Mesothelial cell of epicardium (in vitro differentiated cells): ENCODE results near the gene ISM1. TPM values are rescaled to one million over a fixed set of nuclear protein-coding genes. Genes with fewer than 3 reads are reported as not detected.

ENCODE experiments used
- DNase-seq, 2 experiments: peaks; one replicate each; pipeline ENCODE4 v3.0.0; 2021; ENCODE audit warnings: low spot score in 2 of 2; ENCODE audit not compliant: unreplicated experiment in 2 of 2
- H3K27ac Mint-ChIP-seq: 2 replicates; pipeline ENCODE4 v1.8.0; 2021; ENCODE audit warnings: mixed read lengths
- H3K27me3 Mint-ChIP-seq: 2 replicates; pipeline ENCODE4 v1.8.0; 2021; ENCODE audit warnings: low read depth, mixed read lengths
- H3K36me3 Mint-ChIP-seq: 2 replicates; pipeline ENCODE4 v1.8.0; 2021; ENCODE audit warnings: mixed read lengths
- H3K4me1 Mint-ChIP-seq: 2 replicates; pipeline ENCODE4 v1.8.0; 2021; ENCODE audit warnings: mixed read lengths
- H3K4me3 Mint-ChIP-seq: 2 replicates; pipeline ENCODE4 v1.8.0; 2021; ENCODE audit warnings: mild to moderate bottlenecking, moderate library complexity, mixed read lengths
- H3K9me3 Mint-ChIP-seq: 2 replicates; pipeline ENCODE4 v1.8.0; 2021; ENCODE audit warnings: mixed read lengths
- total RNA-seq: library from RNA; stranded (reverse); gene quantifications from 3 replicates; pipeline ENCODE4 v1.2.1, GENCODE V29; 2021
- TF ChIP-seq, protein P1 (sequence below): fragments of 200-600 bp; sonication (generic); IDR thresholded peaks from one replicate; pipeline ENCODE4 v1.5.0; 2021; ENCODE audit warnings: antibody characterized with exemption; ENCODE audit not compliant: unreplicated experiment

Gene ISM1
- total RNA-seq, 1 donor from 2014 or later, result 5.6 TPM

DNA sequence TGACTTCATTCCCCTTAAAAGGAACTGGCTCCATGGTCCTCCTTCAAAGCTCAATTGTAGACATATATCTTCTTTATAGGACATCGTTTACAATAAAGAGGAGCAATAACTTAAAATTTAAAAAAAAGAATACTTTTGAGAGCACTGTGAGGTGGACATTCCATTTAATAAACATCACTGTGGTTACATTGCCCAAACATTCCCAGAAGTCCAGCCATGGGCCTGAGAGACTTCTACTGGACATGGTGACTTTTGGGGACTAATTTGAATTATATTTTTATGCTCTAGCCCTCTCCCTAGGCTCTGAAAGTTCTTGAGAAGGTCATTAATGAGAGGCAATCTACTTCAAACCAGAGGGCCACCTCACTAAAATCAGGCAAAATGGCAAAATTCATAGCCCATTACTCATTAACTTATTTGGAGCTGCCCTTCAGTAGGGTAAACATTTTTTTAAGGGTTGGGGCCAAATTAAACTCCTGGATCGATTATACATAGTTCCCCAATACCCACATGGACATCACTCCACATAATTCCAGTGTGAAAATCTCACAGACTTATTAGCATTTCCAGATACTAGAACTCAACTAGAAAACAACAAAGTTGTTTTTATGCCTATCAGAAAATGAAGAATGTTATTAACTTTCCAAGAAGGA is 17.1 kb downstream of the ISM1 start:
- no peak for DNase-seq
- Mint-ChIP-seq H3K36me3 (no peaks in the 10 kb centered on the region), H3K4me1 (no peaks in the 10 kb centered on the region), H3K27me3 (peaks cover 5% of the 10 kb centered on the region), H3K9me3 (no peaks in the 10 kb centered on the region), H3K4me3 (no peak overlapping the region), H3K27ac (no peak overlapping the region)
- TF ChIP-seq, protein P1, sequence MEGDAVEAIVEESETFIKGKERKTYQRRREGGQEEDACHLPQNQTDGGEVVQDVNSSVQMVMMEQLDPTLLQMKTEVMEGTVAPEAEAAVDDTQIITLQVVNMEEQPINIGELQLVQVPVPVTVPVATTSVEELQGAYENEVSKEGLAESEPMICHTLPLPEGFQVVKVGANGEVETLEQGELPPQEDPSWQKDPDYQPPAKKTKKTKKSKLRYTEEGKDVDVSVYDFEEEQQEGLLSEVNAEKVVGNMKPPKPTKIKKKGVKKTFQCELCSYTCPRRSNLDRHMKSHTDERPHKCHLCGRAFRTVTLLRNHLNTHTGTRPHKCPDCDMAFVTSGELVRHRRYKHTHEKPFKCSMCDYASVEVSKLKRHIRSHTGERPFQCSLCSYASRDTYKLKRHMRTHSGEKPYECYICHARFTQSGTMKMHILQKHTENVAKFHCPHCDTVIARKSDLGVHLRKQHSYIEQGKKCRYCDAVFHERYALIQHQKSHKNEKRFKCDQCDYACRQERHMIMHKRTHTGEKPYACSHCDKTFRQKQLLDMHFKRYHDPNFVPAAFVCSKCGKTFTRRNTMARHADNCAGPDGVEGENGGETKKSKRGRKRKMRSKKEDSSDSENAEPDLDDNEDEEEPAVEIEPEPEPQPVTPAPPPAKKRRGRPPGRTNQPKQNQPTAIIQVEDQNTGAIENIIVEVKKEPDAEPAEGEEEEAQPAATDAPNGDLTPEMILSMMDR, result no peak

- no peak for DNase-seq
- Mint-ChIP-seq H3K4me3 (no peak overlapping the region), H3K36me3 (no peaks in the 10 kb centered on the region), H3K27me3 (peaks cover 3% of the 10 kb centered on the region), H3K9me3 (no peaks in the 10 kb centered on the region), H3K27ac (no peak overlapping the region), H3K4me1 (no peaks in the 10 kb centered on the region)
- TF ChIP-seq, protein P1, result no peak
Observed at GRCh38 chr20:13243826-13244376, 22.8 kb downstream of the ISM1 start.

- H3K4me1 Mint-ChIP-seq, result no peaks in the 10 kb centered on the region
- TF ChIP-seq, protein P1, result no peak
- no peak overlapping the region for H3K4me3 Mint-ChIP-seq
- H3K36me3 Mint-ChIP-seq, result no peaks in the 10 kb centered on the region
- no peaks in the 10 kb centered on the region for H3K9me3 Mint-ChIP-seq
- no peak for DNase-seq
- no peak overlapping the region for H3K27ac Mint-ChIP-seq
- peaks cover 2% of the 10 kb centered on the region for H3K27me3 Mint-ChIP-seq
Observed at GRCh38 chr20:13245250-13245723, 24.2 kb downstream of the ISM1 start.

- H3K27me3 Mint-ChIP-seq, result peaks cover 2% of the 10 kb centered on the region
- H3K4me3 Mint-ChIP-seq, result no peak overlapping the region
- no peaks in the 10 kb centered on the region for H3K36me3 Mint-ChIP-seq
- no peak overlapping the region for H3K27ac Mint-ChIP-seq
- no peak for DNase-seq
- H3K9me3 Mint-ChIP-seq, result no peaks in the 10 kb centered on the region
- H3K4me1 Mint-ChIP-seq, result no peaks in the 10 kb centered on the region
- TF ChIP-seq, protein P1, result no peak
Observed at GRCh38 chr20:13249118-13249797, 28.2 kb downstream of the ISM1 start.

DNA sequence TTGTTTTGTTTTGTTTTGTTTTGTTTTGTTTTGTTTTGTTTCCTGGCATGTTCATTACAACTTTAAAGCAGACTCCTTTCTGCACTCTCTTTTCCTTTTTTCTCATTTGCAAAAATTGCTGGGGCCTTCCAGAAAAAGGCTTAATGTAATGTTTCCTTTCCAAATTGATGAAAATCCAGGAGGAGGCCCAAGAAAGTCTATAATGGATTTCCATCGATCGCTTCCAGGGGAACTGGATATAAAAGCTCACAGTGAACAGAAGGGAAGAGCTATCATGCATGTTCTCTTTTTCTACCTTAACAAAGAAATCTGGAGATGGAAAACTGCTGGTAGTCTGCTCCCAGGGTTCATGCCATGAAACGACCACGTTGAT is 28.7 kb downstream of the ISM1 start:
- H3K27ac Mint-ChIP-seq, result no peak overlapping the region
- TF ChIP-seq, protein P1, result no peak
- no peaks in the 10 kb centered on the region for H3K36me3 Mint-ChIP-seq
- H3K4me1 Mint-ChIP-seq, result no peaks in the 10 kb centered on the region
- H3K27me3 Mint-ChIP-seq, result no peaks in the 10 kb centered on the region
- no peak for DNase-seq
- no peaks in the 10 kb centered on the region for H3K9me3 Mint-ChIP-seq
- H3K4me3 Mint-ChIP-seq, result no peak overlapping the region
